HepG2 (cell line): ENCODE data around the gene SYNDIG1. TPM values are rescaled to one million over a fixed set of nuclear protein-coding genes. Genes with fewer than 3 reads are reported as not detected.

Experiments
- ATAC-seq: fragments of 200-7000 bp; cut with Tn5 transposase; 3 replicates; pipeline ENCODE4 v1.9.1; 2020; ENCODE audit warnings: mild to moderate bottlenecking, moderate library complexity
- BruUV-seq: library from RNA; stranded (reverse); fragments of 400-500 nt; replicated peaks from 2 replicates; lab custom pipeline; 2021; lab: Mats Ljungman, UMichigan
- CTCF ChIA-PET: fragments of 300-600 bp; formaldehyde crosslinking; extraction: SDS; loops from one replicate; lab custom pipeline; 2021; ENCODE audit warnings: low total read pairs, inconsistent platforms, low intra/inter-chr PET ratio; lab: Yijun Ruan, JAX
- POLR2A ChIA-PET: fragments of 350-600 bp; sonication (Branson Sonifier 250); formaldehyde crosslinking; loops from one replicate; lab custom pipeline; 2020; ENCODE audit warnings: antibody characterized with exemption, inconsistent platforms; lab: Yijun Ruan, JAX
- DNase-seq: peaks from one replicate; pipeline ENCODE4 v3.0.0-alpha.2; 2015; ENCODE audit warnings: low spot score
- FAIRE-seq: peaks from 3 replicates; lab custom pipeline; 2011; peaks lifted over from hg19 to GRCh38; lab: Jason Lieb, UNC
- H2AFZ ChIP-seq: one replicate; pipeline ENCODE4 v1.6.1; 2011; ENCODE audit warnings: low read length, inconsistent platforms
- H3K27ac ChIP-seq: fragments of 300-600 bp; 3 replicates; pipeline ENCODE4 v1.8.0; 2011; ENCODE audit warnings: mixed run types, mild to moderate bottlenecking, mixed read lengths, low read length, inconsistent platforms; ENCODE audit not compliant: insufficient read depth; ENCODE audit errors: extremely low read length
- H3K27me3 ChIP-seq, 2 experiments: fragments of 200-600 bp in 1 of 2; 2 replicates in 1 of 2; 3 replicates in 1 of 2; pipeline versions ENCODE4 v1.6.0 to v1.8.0; 2011; ENCODE audit warnings: low read length in 2 of 2, mild to moderate bottlenecking in 2 of 2, moderate library complexity in 2 of 2, inconsistent platforms in 1 of 2; ENCODE audit not compliant: insufficient read depth in 2 of 2, control insufficient read depth in 1 of 2
- H3K36me3 ChIP-seq, 2 experiments: fragments of 200-600 bp in 1 of 2; replicated peaks in 1 of 2; 2 replicates in 1 of 2; 3 replicates in 1 of 2; pipeline versions ENCODE4 v1.5.1 to v1.8.0; 2011; ENCODE audit warnings: low read length in 2 of 2, inconsistent platforms in 1 of 2; ENCODE audit not compliant: insufficient read depth in 2 of 2, control insufficient read depth in 1 of 2
- H3K4me1 ChIP-seq: 2 replicates; pipeline ENCODE4 v1.5.1; 2012; ENCODE audit warnings: low read length, inconsistent platforms; ENCODE audit not compliant: insufficient read depth
- H3K4me2 ChIP-seq: 2 replicates; pipeline ENCODE4 v1.6.0; 2011; ENCODE audit warnings: low read depth, low read length, inconsistent platforms
- H3K4me3 ChIP-seq, 3 experiments: fragments of 200-600 bp in 1 of 3; sonication (generic), shearing (Covaris generic) in 1 of 3; replicated peaks in 1 of 3; 2 replicates each; pipeline ENCODE4 v1.5.1; 2011 to 2016; ENCODE audit warnings: low read length in 3 of 3, inconsistent platforms in 2 of 3, low read depth in 2 of 3, mild to moderate bottlenecking in 2 of 3, control low read depth in 1 of 3, mixed read lengths in 1 of 3; ENCODE audit not compliant: insufficient read depth in 1 of 3
- H3K79me2 ChIP-seq: one replicate; pipeline ENCODE4 v1.6.1; 2011; ENCODE audit warnings: low read length, inconsistent platforms; ENCODE audit not compliant: insufficient read depth
- H3K9ac ChIP-seq: 2 replicates; pipeline ENCODE4 v1.6.0; 2011; ENCODE audit warnings: mild to moderate bottlenecking, low read depth, low read length, inconsistent platforms; ENCODE audit not compliant: insufficient read depth
- H3K9me3 ChIP-seq: 2 replicates; pipeline ENCODE4 v1.5.1; 2012; ENCODE audit warnings: mild to moderate bottlenecking, low read length
- H4K20me1 ChIP-seq: 2 replicates; pipeline ENCODE4 v1.6.0; 2011; ENCODE audit warnings: inconsistent platforms, mild to moderate bottlenecking, low read length, moderate library complexity; ENCODE audit not compliant: insufficient read depth
- CBX5 ChIP-seq: sonication (generic); formaldehyde crosslinking; IDR thresholded peaks from 2 replicates; pipeline ENCODE4 v1.4.0; 2020; ENCODE audit warnings: missing genetic modification reagents, borderline replicate concordance
- HNRNPLL ChIP-seq: fragments of 200-400 bp; formaldehyde crosslinking; IDR thresholded peaks from 2 replicates; pipeline ENCODE4 v1.6.1; 2017; ENCODE audit warnings: mild to moderate bottlenecking, low read depth, low read length; ENCODE audit not compliant: poor library complexity, severe bottlenecking
- IRX3 ChIP-seq: sonication (generic); formaldehyde crosslinking; IDR thresholded peaks from 2 replicates; pipeline ENCODE4 v1.8.1; 2023; ENCODE audit warnings: mild to moderate bottlenecking, low read depth, missing genetic modification reagents, borderline replicate concordance
- KDM3A ChIP-seq: IDR thresholded peaks from 2 replicates; pipeline ENCODE4 v1.6.1; 2018; ENCODE audit warnings: low read depth, missing compliant biosample characterization
- KLF16 ChIP-seq, 2 experiments: sonication (generic) in 1 of 2; formaldehyde crosslinking in 1 of 2; IDR thresholded peaks; 2 replicates each; pipeline versions ENCODE4 v1.6.1 to v1.8.0; 2016 to 2023; ENCODE audit warnings: missing genetic modification reagents in 2 of 2, missing compliant biosample characterization in 1 of 2
- MAFF ChIP-seq: IDR thresholded peaks from 2 replicates; pipeline ENCODE4 v1.6.1; 2011; ENCODE audit warnings: low read depth, low read length, improper control_type of control experiment
- NFATC3 ChIP-seq: sonication (generic); formaldehyde crosslinking; IDR thresholded peaks from 2 replicates; pipeline ENCODE4 v1.5.1; 2020; ENCODE audit warnings: mild to moderate bottlenecking, missing genetic modification reagents
- PAWR ChIP-seq: sonication (generic); formaldehyde crosslinking; IDR thresholded peaks from 2 replicates; pipeline ENCODE4 v1.4.0; 2020; ENCODE audit warnings: missing genetic modification reagents, mild to moderate bottlenecking, borderline replicate concordance
- PRDM15 ChIP-seq: sonication (generic); formaldehyde crosslinking; IDR thresholded peaks from 2 replicates; pipeline ENCODE4 v1.4.0; 2020; ENCODE audit warnings: missing genetic modification reagents
- SAP130 ChIP-seq: IDR thresholded peaks from 2 replicates; pipeline ENCODE4 v1.6.1; 2016; ENCODE audit warnings: low read depth
- ZNF709 ChIP-seq: sonication (generic); formaldehyde crosslinking; IDR thresholded peaks from 2 replicates; pipeline ENCODE4 v1.5.0; 2020; ENCODE audit warnings: mild to moderate bottlenecking, missing genetic modification reagents
- WGBS: methylation state at CpG from one replicate; pipeline ENCODE4 v1.1.6; 2017; ENCODE audit warnings: low lambda C conversion rate; 5-methylcytosine and 5-hydroxymethylcytosine counted together
- in situ Hi-C: cut with HindIII; loops from 2 replicates; pipeline ENCODE4 v1.10.0; 2017; ENCODE audit warnings: low pct_unique_long_range_greater_than_20kb; ENCODE audit not compliant: extremely low pct_ligation_motif_present
- intact Hi-C: fragments of 100-400 bp; cut with micrococcal nuclease; formaldehyde crosslinking; loops from one replicate; pipeline ENCODE4 v1.10.0; 2022; ENCODE audit not compliant: unreplicated experiment
- polyA plus RNA-seq, 8 experiments: library from polyadenylated mRNA; depleted of rRNA in 3 of 8; stranded (reverse) in 7 of 8; unstranded in 1 of 8; fragments of >200 nt; fragmentation: Illumina TruSeq in 4 of 8; extraction: Trizol in 4 of 8; gene quantifications; 2 replicates each; pipeline versions ENCODE4 v1.2.1 to v1.2.3, GENCODE V29; 2011 to 2016; ENCODE audit warnings: low read depth in 4 of 8, missing spikeins in 1 of 8, mixed read lengths in 1 of 8; ENCODE audit not compliant: insufficient read depth in 1 of 8
- total RNA-seq, 5 experiments: library from RNA; depleted of rRNA; stranded (reverse); fragments of >200 nt; fragmentation: Illumina TruSeq; extraction: Trizol; gene quantifications; 2 replicates each; pipeline ENCODE4 v1.2.3, GENCODE V29; 2016; ENCODE audit warnings: low read depth in 1 of 5
- TF ChIP-seq, protein P1 (sequence below): sonication (generic); formaldehyde crosslinking; IDR thresholded peaks from 2 replicates; pipeline ENCODE4 v1.5.0; 2020; ENCODE audit warnings: missing genetic modification reagents, mild to moderate bottlenecking, borderline replicate concordance
- TF ChIP-seq, protein P2 (sequence below): sonication (generic); formaldehyde crosslinking; IDR thresholded peaks from 2 replicates; pipeline ENCODE4 v1.4.0; 2020; ENCODE audit warnings: missing genetic modification reagents
- TF ChIP-seq, protein P3 (sequence below): IDR thresholded peaks from 2 replicates; pipeline ENCODE4 v1.6.1; 2018; ENCODE audit warnings: missing genetic modification reagents, mild to moderate bottlenecking, missing compliant biosample characterization

The SYNDIG1 gene
- total and polyA plus RNA-seq, 2 of the 13 experiments (the other 11 are each of a cell fraction or from before 2014, with no cell fraction given), result not detected

GRCh38 chr20:24633026-24633425, 163.6 kb downstream of the SYNDIG1 start:
- ChIA-PET CTCF (no interaction called here), POLR2A (no interaction called here)

More at GRCh38 chr20:24633026-24633425, 163.6 kb downstream of the SYNDIG1 start:
- TF ChIP-seq IRX3 (no peak), NFATC3 (CRISPR knock-in tag) (no peak), CBX5 (CRISPR knock-in tag) (no peak), KLF16 (CRISPR knock-in tag; IDR thresholded peaks at IDR 0.05) (no peak), KDM3A (CRISPR knock-in tag) (no peak), ZNF709 (CRISPR knock-in tag) (no peak), PRDM15 (CRISPR knock-in tag) (no peak), HNRNPLL (no peak), SAP130 (CRISPR knock-in tag) (no peak), PAWR (no peak), MAFF (no peak)
- TF ChIP-seq, protein P1, sequence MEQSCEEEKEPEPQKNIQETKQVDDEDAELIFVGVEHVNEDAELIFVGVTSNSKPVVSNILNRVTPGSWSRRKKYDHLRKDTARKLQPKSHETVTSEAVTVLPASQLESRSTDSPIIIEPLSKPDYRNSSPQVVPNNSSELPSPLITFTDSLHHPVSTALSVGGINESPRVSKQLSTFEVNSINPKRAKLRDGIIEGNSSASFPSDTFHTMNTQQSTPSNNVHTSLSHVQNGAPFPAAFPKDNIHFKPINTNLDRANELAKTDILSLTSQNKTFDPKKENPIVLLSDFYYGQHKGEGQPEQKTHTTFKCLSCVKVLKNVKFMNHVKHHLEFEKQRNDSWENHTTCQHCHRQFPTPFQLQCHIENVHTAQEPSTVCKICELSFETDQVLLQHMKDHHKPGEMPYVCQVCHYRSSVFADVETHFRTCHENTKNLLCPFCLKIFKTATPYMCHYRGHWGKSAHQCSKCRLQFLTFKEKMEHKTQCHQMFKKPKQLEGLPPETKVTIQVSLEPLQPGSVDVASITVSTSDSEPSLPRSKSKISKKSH, result no peak
- TF ChIP-seq, protein P2, sequence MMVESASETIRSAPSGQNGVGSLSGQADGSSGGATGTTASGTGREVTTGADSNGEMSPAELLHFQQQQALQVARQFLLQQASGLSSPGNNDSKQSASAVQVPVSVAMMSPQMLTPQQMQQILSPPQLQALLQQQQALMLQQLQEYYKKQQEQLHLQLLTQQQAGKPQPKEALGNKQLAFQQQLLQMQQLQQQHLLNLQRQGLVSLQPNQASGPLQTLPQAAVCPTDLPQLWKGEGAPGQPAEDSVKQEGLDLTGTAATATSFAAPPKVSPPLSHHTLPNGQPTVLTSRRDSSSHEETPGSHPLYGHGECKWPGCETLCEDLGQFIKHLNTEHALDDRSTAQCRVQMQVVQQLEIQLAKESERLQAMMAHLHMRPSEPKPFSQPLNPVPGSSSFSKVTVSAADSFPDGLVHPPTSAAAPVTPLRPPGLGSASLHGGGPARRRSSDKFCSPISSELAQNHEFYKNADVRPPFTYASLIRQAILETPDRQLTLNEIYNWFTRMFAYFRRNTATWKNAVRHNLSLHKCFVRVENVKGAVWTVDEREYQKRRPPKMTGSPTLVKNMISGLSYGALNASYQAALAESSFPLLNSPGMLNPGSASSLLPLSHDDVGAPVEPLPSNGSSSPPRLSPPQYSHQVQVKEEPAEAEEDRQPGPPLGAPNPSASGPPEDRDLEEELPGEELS (CRISPR knock-in tag), result no peak
- TF ChIP-seq, protein P3, sequence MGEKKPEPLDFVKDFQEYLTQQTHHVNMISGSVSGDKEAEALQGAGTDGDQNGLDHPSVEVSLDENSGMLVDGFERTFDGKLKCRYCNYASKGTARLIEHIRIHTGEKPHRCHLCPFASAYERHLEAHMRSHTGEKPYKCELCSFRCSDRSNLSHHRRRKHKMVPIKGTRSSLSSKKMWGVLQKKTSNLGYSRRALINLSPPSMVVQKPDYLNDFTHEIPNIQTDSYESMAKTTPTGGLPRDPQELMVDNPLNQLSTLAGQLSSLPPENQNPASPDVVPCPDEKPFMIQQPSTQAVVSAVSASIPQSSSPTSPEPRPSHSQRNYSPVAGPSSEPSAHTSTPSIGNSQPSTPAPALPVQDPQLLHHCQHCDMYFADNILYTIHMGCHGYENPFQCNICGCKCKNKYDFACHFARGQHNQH, result no peak
- no TSS peak for BruUV-seq
- H3K36me3 ChIP-seq, result no peaks in the 10 kb centered on the region
- DNase-seq, result no peak
- no peak for ATAC-seq
- no peak overlapping the region for H3K4me2 ChIP-seq
- no peaks in the 10 kb centered on the region; the same call in 1 of the 2 replicates for H4K20me1 ChIP-seq
- intact Hi-C loops (no loop called here), in situ Hi-C loops (loop anchor here (10.0 kb wide), 1 partner anchor 58 kb away; no protein-coding TSS in a partner anchor)
- H2AFZ ChIP-seq, result no peak overlapping the region
- H3K79me2 ChIP-seq, result no peaks in the 10 kb centered on the region
- no peaks in the 10 kb centered on the region for H3K9me3 ChIP-seq
- no peak overlapping the region for H3K27ac ChIP-seq
- H3K9ac ChIP-seq, result no peak overlapping the region
- H3K4me3 ChIP-seq, result no peak overlapping the region
- H3K4me1 ChIP-seq, result no peaks in the 10 kb centered on the region
- H3K27me3 ChIP-seq, result peaks cover 0 to 24% of the 10 kb centered on the region in 2 experiments; a peak in 3 of 5 replicates
- 46% methylated on average over 12 of the region's 12 CpGs for WGBS
- no peak for FAIRE-seq
